ENCODE measurements around the gene PMM2.

Gene PMM2

GRCh38 chr16:8773537-8773936, 24.1 kb upstream of the PMM2 start:
- Histone ChIP-seq H3K23ac (ENCODE audit: low read length in 2 of 2) (no peak overlapping the region), H3K18ac (ENCODE audit: low read depth in 1 of 2, low read length in 2 of 2) (no peak overlapping the region), H3K27ac (ENCODE audit: low read length, poor library complexity, severe bottlenecking) (no peak overlapping the region), H3K36me3 (ENCODE audit: control insufficient read depth in 1 of 2, insufficient read depth in 2 of 2, low read depth in 1 of 2, low read length in 2 of 2) (peaks cover 0 to 22% of the 10 kb centered on the region in 2 experiments), H3K9ac (ENCODE audit: low read length) (no peak overlapping the region), H3K4me1 (ENCODE audit: control insufficient read depth, insufficient read depth, low read depth, low read length) (no peaks in the 10 kb centered on the region), H3K79me1 (replicated peaks; ENCODE audit: low read length, poor library complexity, severe bottlenecking) (no peaks in the 10 kb centered on the region), H2AFZ (ENCODE audit: low read depth, low read length) (no peak overlapping the region), H2AK5ac (ENCODE audit: low read length, severe bottlenecking) (no peak overlapping the region), H4K91ac (ENCODE audit: low read length) (no peak overlapping the region), H2BK120ac (ENCODE audit: low read depth, low read length) (no peak overlapping the region), H3K9me3 (ENCODE audit: control insufficient read depth, low read length) (peaks cover 3% of the 10 kb centered on the region), H2BK15ac (ENCODE audit: low read depth, poor library complexity, severe bottlenecking) (no peak overlapping the region), H3K4me3 (ENCODE audit: insufficient read depth in 1 of 2, low read depth in 1 of 2, low read length in 2 of 2) (no peak overlapping the region), H2BK12ac (ENCODE audit: low read length in 2 of 2) (no peak overlapping the region), H2BK5ac (ENCODE audit: low read depth, low read length, poor library complexity, severe bottlenecking) (no peak overlapping the region), H3K4ac (ENCODE audit: low read depth in 1 of 2, low read length in 2 of 2) (no peak overlapping the region), H4K8ac (ENCODE audit: low read length) (no peak overlapping the region), H3K4me2 (ENCODE audit: low read length, poor library complexity, severe bottlenecking) (no peak overlapping the region), H3K27me3 (ENCODE audit: control insufficient read depth in 1 of 2, insufficient read depth in 1 of 2, low read length in 2 of 2) (no peaks in the 10 kb centered on the region), H3K14ac (ENCODE audit: low read length in 2 of 2) (no peak overlapping the region)
- no peak for DNase-seq
- WGBS: no CpG with 5 or more reads among the region's 3 CpGs

GRCh38 chr16:8774208-8774607, 23.4 kb upstream of the PMM2 start:
- Histone ChIP-seq H3K4me3 (ENCODE audit: insufficient read depth in 1 of 2, low read depth in 1 of 2, low read length in 2 of 2) (no peak overlapping the region), H2AK5ac (ENCODE audit: low read length, severe bottlenecking) (no peak overlapping the region), H3K27me3 (ENCODE audit: control insufficient read depth in 1 of 2, insufficient read depth in 1 of 2, low read length in 2 of 2) (no peaks in the 10 kb centered on the region), H2BK5ac (ENCODE audit: low read depth, low read length, poor library complexity, severe bottlenecking) (no peak overlapping the region), H2BK120ac (ENCODE audit: low read depth, low read length) (no peak overlapping the region), H3K9me3 (ENCODE audit: control insufficient read depth, low read length) (peaks cover 3% of the 10 kb centered on the region), H3K4me1 (ENCODE audit: control insufficient read depth, insufficient read depth, low read depth, low read length) (no peaks in the 10 kb centered on the region), H3K9ac (ENCODE audit: low read length) (no peak overlapping the region), H3K23ac (ENCODE audit: low read length in 2 of 2) (no peak overlapping the region), H3K27ac (ENCODE audit: low read length, poor library complexity, severe bottlenecking) (no peak overlapping the region), H3K14ac (ENCODE audit: low read length in 2 of 2) (no peak overlapping the region), H4K91ac (ENCODE audit: low read length) (no peak overlapping the region), H3K36me3 (ENCODE audit: control insufficient read depth in 1 of 2, insufficient read depth in 2 of 2, low read depth in 1 of 2, low read length in 2 of 2) (peaks cover 0 to 21% of the 10 kb centered on the region in 2 experiments), H2BK15ac (ENCODE audit: low read depth, poor library complexity, severe bottlenecking) (no peak overlapping the region), H3K18ac (ENCODE audit: low read depth in 1 of 2, low read length in 2 of 2) (no peak overlapping the region), H3K4ac (ENCODE audit: low read depth in 1 of 2, low read length in 2 of 2) (no peak overlapping the region), H3K79me1 (replicated peaks; ENCODE audit: low read length, poor library complexity, severe bottlenecking) (no peaks in the 10 kb centered on the region), H4K8ac (ENCODE audit: low read length) (no peak overlapping the region), H2BK12ac (ENCODE audit: low read length in 2 of 2) (no peak overlapping the region), H3K4me2 (ENCODE audit: low read length, poor library complexity, severe bottlenecking) (no peak overlapping the region), H2AFZ (ENCODE audit: low read depth, low read length) (no peak overlapping the region)
- no peak for DNase-seq
- 91% methylated on average over 10 of the region's 11 CpGs for WGBS

GRCh38 chr16:8775359-8775758, 22.3 kb upstream of the PMM2 start:
- no peak overlapping the region for H3K27ac ChIP-seq (ENCODE audit: low read length, poor library complexity, severe bottlenecking)
- no peak overlapping the region for H3K18ac ChIP-seq (ENCODE audit: low read depth in 1 of 2, low read length in 2 of 2)
- peaks cover 0 to 3% of the 10 kb centered on the region in 2 experiments for H3K27me3 ChIP-seq (ENCODE audit: control insufficient read depth in 1 of 2, insufficient read depth in 1 of 2, low read length in 2 of 2)
- H3K4me1 ChIP-seq (ENCODE audit: control insufficient read depth, insufficient read depth, low read depth, low read length): no peaks in the 10 kb centered on the region
- H3K9ac ChIP-seq (ENCODE audit: low read length): no peak overlapping the region
- no peak overlapping the region for H2AK5ac ChIP-seq (ENCODE audit: low read length, severe bottlenecking)
- no peak overlapping the region for H3K4me2 ChIP-seq (ENCODE audit: low read length, poor library complexity, severe bottlenecking)
- no peak overlapping the region for H3K14ac ChIP-seq (ENCODE audit: low read length in 2 of 2)
- no peak overlapping the region for H3K4ac ChIP-seq (ENCODE audit: low read depth in 1 of 2, low read length in 2 of 2)
- no peak overlapping the region for H2BK12ac ChIP-seq (ENCODE audit: low read length in 2 of 2)
- H4K91ac ChIP-seq (ENCODE audit: low read length): no peak overlapping the region
- no peak overlapping the region for H4K8ac ChIP-seq (ENCODE audit: low read length)
- no peak overlapping the region for H2BK15ac ChIP-seq (ENCODE audit: low read depth, poor library complexity, severe bottlenecking)
- H3K36me3 ChIP-seq (ENCODE audit: control insufficient read depth in 1 of 2, insufficient read depth in 2 of 2, low read depth in 1 of 2, low read length in 2 of 2): peaks cover 0 to 28% of the 10 kb centered on the region in 2 experiments
- H2BK120ac ChIP-seq (ENCODE audit: low read depth, low read length): no peak overlapping the region
- no peak overlapping the region for H2AFZ ChIP-seq (ENCODE audit: low read depth, low read length)
- H3K23ac ChIP-seq (ENCODE audit: low read length in 2 of 2): no peak overlapping the region
- no peak overlapping the region for H2BK5ac ChIP-seq (ENCODE audit: low read depth, low read length, poor library complexity, severe bottlenecking)
- 83% methylated on average over 1 of the region's 1 CpG for WGBS
- peaks cover 3% of the 10 kb centered on the region for H3K9me3 ChIP-seq (ENCODE audit: control insufficient read depth, low read length)
- DNase-seq: no peak
- no peaks in the 10 kb centered on the region for H3K79me1 ChIP-seq (replicated peaks; ENCODE audit: low read length, poor library complexity, severe bottlenecking)
- no peak overlapping the region for H3K4me3 ChIP-seq (ENCODE audit: insufficient read depth in 1 of 2, low read depth in 1 of 2, low read length in 2 of 2)

DNA sequence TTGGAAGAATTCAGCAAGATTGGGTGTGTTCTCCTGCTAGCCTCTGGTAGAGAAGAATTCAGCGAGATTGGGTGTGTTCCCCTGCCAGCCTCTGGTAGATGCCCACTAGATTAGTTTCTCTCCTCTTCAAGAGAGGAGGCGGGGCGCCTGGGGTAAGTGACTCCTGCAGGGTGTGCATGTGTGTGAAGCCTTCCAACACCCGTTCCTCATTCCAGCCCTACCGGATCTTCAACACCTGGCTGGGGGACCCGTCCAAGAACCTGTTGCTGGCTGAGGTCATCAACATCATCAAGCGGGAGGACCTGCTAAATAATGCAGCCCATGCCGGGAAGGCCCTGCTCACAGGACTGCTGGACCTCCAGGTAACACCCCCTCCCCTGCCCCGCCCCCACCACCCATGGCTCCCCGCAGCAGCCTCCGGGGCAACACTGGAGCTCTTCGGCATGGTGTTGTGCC, 21.5 kb upstream of the PMM2 start:
- H3K4me1 ChIP-seq (ENCODE audit: control insufficient read depth, insufficient read depth, low read depth, low read length): no peaks in the 10 kb centered on the region
- no peak for DNase-seq
- H3K23ac ChIP-seq (ENCODE audit: low read length in 2 of 2): no peak overlapping the region
- H2BK5ac ChIP-seq (ENCODE audit: low read depth, low read length, poor library complexity, severe bottlenecking): no peak overlapping the region
- H3K4me2 ChIP-seq (ENCODE audit: low read length, poor library complexity, severe bottlenecking): no peak overlapping the region
- WGBS: 49% methylated on average over 10 of the region's 12 CpGs
- no peak overlapping the region for H4K8ac ChIP-seq (ENCODE audit: low read length)
- no peak overlapping the region for H3K18ac ChIP-seq (ENCODE audit: low read depth in 1 of 2, low read length in 2 of 2)
- peaks cover 3% of the 10 kb centered on the region for H3K9me3 ChIP-seq (ENCODE audit: control insufficient read depth, low read length)
- no peak overlapping the region for H3K4ac ChIP-seq (ENCODE audit: low read depth in 1 of 2, low read length in 2 of 2)
- no peak overlapping the region for H3K14ac ChIP-seq (ENCODE audit: low read length in 2 of 2)
- no peak overlapping the region for H4K91ac ChIP-seq (ENCODE audit: low read length)
- H3K27me3 ChIP-seq (ENCODE audit: control insufficient read depth in 1 of 2, insufficient read depth in 1 of 2, low read length in 2 of 2): peaks cover 0 to 7% of the 10 kb centered on the region in 2 experiments
- H3K36me3 ChIP-seq (ENCODE audit: control insufficient read depth in 1 of 2, insufficient read depth in 2 of 2, low read depth in 1 of 2, low read length in 2 of 2): peaks cover 0 to 28% of the 10 kb centered on the region in 2 experiments
- no peak overlapping the region for H3K27ac ChIP-seq (ENCODE audit: low read length, poor library complexity, severe bottlenecking)
- H2AK5ac ChIP-seq (ENCODE audit: low read length, severe bottlenecking): no peak overlapping the region
- H3K9ac ChIP-seq (ENCODE audit: low read length): no peak overlapping the region
- no peak overlapping the region for H2BK12ac ChIP-seq (ENCODE audit: low read length in 2 of 2)
- H2BK15ac ChIP-seq (ENCODE audit: low read depth, poor library complexity, severe bottlenecking): no peak overlapping the region
- no peak overlapping the region for H2AFZ ChIP-seq (ENCODE audit: low read depth, low read length)
- H3K79me1 ChIP-seq (replicated peaks; ENCODE audit: low read length, poor library complexity, severe bottlenecking): no peaks in the 10 kb centered on the region
- H3K4me3 ChIP-seq (ENCODE audit: insufficient read depth in 1 of 2, low read depth in 1 of 2, low read length in 2 of 2): no peak overlapping the region
- no peak overlapping the region for H2BK120ac ChIP-seq (ENCODE audit: low read depth, low read length)
